Liver (tissue), 9 donors: ENCODE results near the gene CLCN1. TPM values are rescaled to one million over a fixed set of nuclear protein-coding genes. Genes with fewer than 3 reads are reported as not detected.
A peak's percentile ranks its signal among the peaks of the same experiment; 100 is the strongest.

ENCODE experiments used
- DNase-seq: peaks from one replicate; pipeline ENCODE4 v3.0.0-alpha.2; 2017; ENCODE audit warnings: low spot score
- H3K27ac ChIP-seq, 2 donors: one replicate each; pipeline ENCODE4 v1.7.0; 2013; ENCODE audit warnings: inconsistent platforms in 2 of 2, low read length in 2 of 2, control low read depth in 1 of 2, low read depth in 1 of 2, mild to moderate bottlenecking in 1 of 2
- H3K27me3 ChIP-seq, 4 donors: one replicate each; pipeline versions ENCODE4 v1.6.1 to v1.7.0; 2013; ENCODE audit warnings: low read length in 3 of 4, inconsistent platforms in 1 of 4, mild to moderate bottlenecking in 1 of 4, moderate library complexity in 1 of 4; ENCODE audit not compliant: control insufficient read depth in 4 of 4, insufficient read depth in 4 of 4
- H3K36me3 ChIP-seq, 4 donors: one replicate each; pipeline versions ENCODE4 v1.6.1 to v1.7.0; 2013; ENCODE audit warnings: low read length in 3 of 4, mild to moderate bottlenecking in 3 of 4, low read depth in 1 of 4, moderate library complexity in 1 of 4; ENCODE audit not compliant: control insufficient read depth in 4 of 4, insufficient read depth in 3 of 4
- H3K4me1 ChIP-seq, 4 donors: one replicate each; pipeline versions ENCODE4 v1.6.1 to v1.7.0; 2013; ENCODE audit warnings: low read length in 3 of 4, mild to moderate bottlenecking in 3 of 4, moderate library complexity in 1 of 4; ENCODE audit not compliant: control insufficient read depth in 4 of 4, insufficient read depth in 4 of 4
- H3K4me3 ChIP-seq, 3 donors: one replicate each; pipeline versions ENCODE4 v1.6.1 to v1.7.0; 2013; ENCODE audit warnings: low read length in 3 of 3, control low read depth in 1 of 3, low read depth in 1 of 3, mild to moderate bottlenecking in 1 of 3
- H3K9ac ChIP-seq, 2 donors: one replicate each; pipeline ENCODE4 v1.7.0; 2013; ENCODE audit warnings: low read length in 2 of 2, mild to moderate bottlenecking in 2 of 2, moderate library complexity in 2 of 2, control low read depth in 1 of 2, low read depth in 1 of 2
- H3K9me3 ChIP-seq, 4 donors: one replicate each; pipeline versions ENCODE4 v1.6.1 to v1.7.0; 2013; ENCODE audit warnings: low read length in 3 of 4; ENCODE audit not compliant: control insufficient read depth in 4 of 4
- FOXA1 ChIP-seq: IDR thresholded peaks from 2 replicates; pipeline ENCODE4 v1.6.1; 2016; ENCODE audit warnings: antibody characterized with exemption
- FOXA2 ChIP-seq: IDR thresholded peaks from 2 replicates; pipeline ENCODE4 v1.6.1; 2016; ENCODE audit warnings: antibody characterized with exemption
- HNF4A ChIP-seq, 2 donors: conservative IDR thresholded peaks; 2 replicates each; pipeline ENCODE4 v1.6.1; 2016; ENCODE audit warnings: antibody characterized with exemption in 2 of 2, mild to moderate bottlenecking in 2 of 2
- HNF4G ChIP-seq: IDR thresholded peaks from 2 replicates; pipeline ENCODE4 v1.6.1; 2016; ENCODE audit warnings: antibody characterized with exemption
- NR2F2 ChIP-seq: IDR thresholded peaks from 2 replicates; pipeline ENCODE4 v1.6.1; 2016; ENCODE audit warnings: antibody characterized with exemption
- RAD21 ChIP-seq, 2 donors: IDR thresholded peaks; 2 replicates each; pipeline ENCODE4 v1.6.1; 2016; ENCODE audit warnings: antibody characterized with exemption in 2 of 2, mild to moderate bottlenecking in 2 of 2
- RXRA ChIP-seq, 2 donors: IDR thresholded peaks; 2 replicates each; pipeline ENCODE4 v1.6.1; 2017 to 2018; ENCODE audit warnings: antibody characterized with exemption in 2 of 2, mild to moderate bottlenecking in 1 of 2
- SP1 ChIP-seq: IDR thresholded peaks from 2 replicates; pipeline ENCODE4 v1.6.1; 2018; ENCODE audit warnings: antibody characterized with exemption, mild to moderate bottlenecking
- YY1 ChIP-seq: IDR thresholded peaks from 2 replicates; pipeline ENCODE4 v1.6.1; 2016; ENCODE audit warnings: antibody characterized with exemption, mild to moderate bottlenecking
- WGBS: extraction: QIAGEN DNeasy Blood & Tissue Kit; methylation state at CpG from one replicate; pipeline ENCODE4 v1.1.7; 2013; 5-methylcytosine and 5-hydroxymethylcytosine counted together
- polyA plus RNA-seq, 2 donors: library from polyadenylated mRNA; stranded (reverse) in 1 of 2; unstranded in 1 of 2; fragments of 200-250 nt in 1 of 2; fragments of >200 nt in 1 of 2; fragmentation: Nextera tagmentation in 1 of 2; extraction: Ambion mirVana in 1 of 2; gene quantifications; one replicate each; pipeline versions ENCODE4 v1.2.1 to v1.2.3, GENCODE V29; 2013 to 2015
- total RNA-seq, 2 donors: library from RNA; depleted of rRNA; stranded (reverse); fragments of >200 nt; gene quantifications; one replicate each; pipeline ENCODE4 v1.2.3, GENCODE V29; 2014
- TF ChIP-seq, protein P1 (sequence below): IDR thresholded peaks from 2 replicates; pipeline ENCODE4 v1.6.1; 2016; ENCODE audit warnings: antibody characterized with exemption, mild to moderate bottlenecking
- TF ChIP-seq, protein P2 (sequence below): IDR thresholded peaks from 2 replicates; pipeline ENCODE4 v1.6.1; 2016; ENCODE audit warnings: antibody characterized with exemption
- TF ChIP-seq, protein P3 (sequence below): fragments of 150-350 bp; IDR thresholded peaks from 2 replicates; pipeline ENCODE4 v1.5.1; 2017; ENCODE audit warnings: improper control_type of control experiment, low read depth, low read length; ENCODE audit not compliant: missing input control
- TF ChIP-seq, protein P4 (sequence below): IDR thresholded peaks from 2 replicates; pipeline ENCODE4 v1.6.1; 2016; ENCODE audit warnings: antibody characterized with exemption
- donor health status: healthy.
- donor health status: healthy.
- donor health status: healthy.
- donor health status: healthy.
- donor health status: healthy.

Gene CLCN1
- total and polyA plus RNA-seq, 4 donors, result 0.01 to 0.08 TPM; not detected in 2

DNA sequence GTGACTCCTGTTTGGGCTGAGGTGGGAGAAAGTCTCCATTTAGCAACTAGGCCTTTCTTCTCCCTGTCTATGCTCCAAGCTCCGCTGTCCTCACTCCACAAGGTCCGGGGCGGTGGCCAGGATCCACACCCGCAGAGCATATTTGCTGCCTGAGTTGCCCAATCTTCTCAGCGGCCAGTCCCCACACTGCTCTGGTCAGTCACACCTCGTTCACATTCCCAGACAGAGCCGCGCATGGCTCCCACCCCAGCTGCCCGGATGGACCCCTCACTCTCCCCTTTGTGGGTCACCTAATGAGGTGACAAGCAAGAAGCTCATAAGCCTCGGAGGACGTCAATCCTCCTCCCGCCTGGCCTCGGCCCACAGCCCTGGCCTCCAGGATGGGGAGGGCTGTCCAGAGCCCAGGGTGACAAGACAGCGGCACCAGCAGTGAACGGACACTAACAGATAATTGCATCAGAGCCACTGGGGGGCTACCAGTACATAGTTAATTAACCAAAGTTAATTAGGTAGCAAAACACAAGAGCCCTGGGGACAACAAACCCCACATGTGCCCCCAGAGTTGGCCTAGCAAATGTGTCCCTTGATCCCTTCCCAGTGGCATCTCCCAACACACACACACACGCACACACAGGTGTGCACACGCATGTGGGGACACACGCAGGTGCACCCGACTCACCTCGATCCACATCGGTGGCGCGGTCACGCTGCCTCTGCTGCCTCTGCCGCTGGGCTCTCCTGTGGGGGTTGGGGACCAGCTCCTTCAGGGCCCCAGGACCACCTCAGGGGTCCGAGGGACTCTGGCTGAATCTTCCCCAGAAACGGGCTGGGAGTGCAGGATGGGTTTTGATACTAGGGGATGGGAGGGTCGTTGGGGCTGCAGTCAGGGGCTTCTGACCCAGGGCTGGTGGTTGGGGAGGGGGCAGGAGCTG lies 81.0 kb downstream of the CLCN1 start:
- Histone ChIP-seq H3K4me1 (peaks cover 36 to 69% (median 66%) of the 10 kb centered on the region in 4 donors), H3K9me3 (no peaks in the 10 kb centered on the region), H3K36me3 (peaks cover 0 to 25% (median 6%) of the 10 kb centered on the region in 4 donors), H3K27ac (peak overlapping the region in 1 of 2 donors; percentile 47), H3K4me3 (no peak overlapping the region), H3K9ac (no peak overlapping the region), H3K27me3 (no peaks in the 10 kb centered on the region)
- TF ChIP-seq HNF4G, result no peak
- no peak for TF ChIP-seq NR2F2
- TF ChIP-seq SP1, result peak; percentile 30
- TF ChIP-seq YY1, result no peak
- TF ChIP-seq, protein P1, sequence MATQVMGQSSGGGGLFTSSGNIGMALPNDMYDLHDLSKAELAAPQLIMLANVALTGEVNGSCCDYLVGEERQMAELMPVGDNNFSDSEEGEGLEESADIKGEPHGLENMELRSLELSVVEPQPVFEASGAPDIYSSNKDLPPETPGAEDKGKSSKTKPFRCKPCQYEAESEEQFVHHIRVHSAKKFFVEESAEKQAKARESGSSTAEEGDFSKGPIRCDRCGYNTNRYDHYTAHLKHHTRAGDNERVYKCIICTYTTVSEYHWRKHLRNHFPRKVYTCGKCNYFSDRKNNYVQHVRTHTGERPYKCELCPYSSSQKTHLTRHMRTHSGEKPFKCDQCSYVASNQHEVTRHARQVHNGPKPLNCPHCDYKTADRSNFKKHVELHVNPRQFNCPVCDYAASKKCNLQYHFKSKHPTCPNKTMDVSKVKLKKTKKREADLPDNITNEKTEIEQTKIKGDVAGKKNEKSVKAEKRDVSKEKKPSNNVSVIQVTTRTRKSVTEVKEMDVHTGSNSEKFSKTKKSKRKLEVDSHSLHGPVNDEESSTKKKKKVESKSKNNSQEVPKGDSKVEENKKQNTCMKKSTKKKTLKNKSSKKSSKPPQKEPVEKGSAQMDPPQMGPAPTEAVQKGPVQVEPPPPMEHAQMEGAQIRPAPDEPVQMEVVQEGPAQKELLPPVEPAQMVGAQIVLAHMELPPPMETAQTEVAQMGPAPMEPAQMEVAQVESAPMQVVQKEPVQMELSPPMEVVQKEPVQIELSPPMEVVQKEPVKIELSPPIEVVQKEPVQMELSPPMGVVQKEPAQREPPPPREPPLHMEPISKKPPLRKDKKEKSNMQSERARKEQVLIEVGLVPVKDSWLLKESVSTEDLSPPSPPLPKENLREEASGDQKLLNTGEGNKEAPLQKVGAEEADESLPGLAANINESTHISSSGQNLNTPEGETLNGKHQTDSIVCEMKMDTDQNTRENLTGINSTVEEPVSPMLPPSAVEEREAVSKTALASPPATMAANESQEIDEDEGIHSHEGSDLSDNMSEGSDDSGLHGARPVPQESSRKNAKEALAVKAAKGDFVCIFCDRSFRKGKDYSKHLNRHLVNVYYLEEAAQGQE, result no peak
- TF ChIP-seq FOXA1, result no peak
- TF ChIP-seq, protein P2, sequence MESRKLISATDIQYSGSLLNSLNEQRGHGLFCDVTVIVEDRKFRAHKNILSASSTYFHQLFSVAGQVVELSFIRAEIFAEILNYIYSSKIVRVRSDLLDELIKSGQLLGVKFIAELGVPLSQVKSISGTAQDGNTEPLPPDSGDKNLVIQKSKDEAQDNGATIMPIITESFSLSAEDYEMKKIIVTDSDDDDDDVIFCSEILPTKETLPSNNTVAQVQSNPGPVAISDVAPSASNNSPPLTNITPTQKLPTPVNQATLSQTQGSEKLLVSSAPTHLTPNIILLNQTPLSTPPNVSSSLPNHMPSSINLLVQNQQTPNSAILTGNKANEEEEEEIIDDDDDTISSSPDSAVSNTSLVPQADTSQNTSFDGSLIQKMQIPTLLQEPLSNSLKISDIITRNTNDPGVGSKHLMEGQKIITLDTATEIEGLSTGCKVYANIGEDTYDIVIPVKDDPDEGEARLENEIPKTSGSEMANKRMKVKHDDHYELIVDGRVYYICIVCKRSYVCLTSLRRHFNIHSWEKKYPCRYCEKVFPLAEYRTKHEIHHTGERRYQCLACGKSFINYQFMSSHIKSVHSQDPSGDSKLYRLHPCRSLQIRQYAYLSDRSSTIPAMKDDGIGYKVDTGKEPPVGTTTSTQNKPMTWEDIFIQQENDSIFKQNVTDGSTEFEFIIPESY, result no peak
- TF ChIP-seq HNF4A (conservative IDR thresholded peaks at IDR 0.05), result peak; percentile 59 to 74
- TF ChIP-seq RAD21 (IDR thresholded peaks at IDR 0.05), result no peak
- TF ChIP-seq, protein P3, sequence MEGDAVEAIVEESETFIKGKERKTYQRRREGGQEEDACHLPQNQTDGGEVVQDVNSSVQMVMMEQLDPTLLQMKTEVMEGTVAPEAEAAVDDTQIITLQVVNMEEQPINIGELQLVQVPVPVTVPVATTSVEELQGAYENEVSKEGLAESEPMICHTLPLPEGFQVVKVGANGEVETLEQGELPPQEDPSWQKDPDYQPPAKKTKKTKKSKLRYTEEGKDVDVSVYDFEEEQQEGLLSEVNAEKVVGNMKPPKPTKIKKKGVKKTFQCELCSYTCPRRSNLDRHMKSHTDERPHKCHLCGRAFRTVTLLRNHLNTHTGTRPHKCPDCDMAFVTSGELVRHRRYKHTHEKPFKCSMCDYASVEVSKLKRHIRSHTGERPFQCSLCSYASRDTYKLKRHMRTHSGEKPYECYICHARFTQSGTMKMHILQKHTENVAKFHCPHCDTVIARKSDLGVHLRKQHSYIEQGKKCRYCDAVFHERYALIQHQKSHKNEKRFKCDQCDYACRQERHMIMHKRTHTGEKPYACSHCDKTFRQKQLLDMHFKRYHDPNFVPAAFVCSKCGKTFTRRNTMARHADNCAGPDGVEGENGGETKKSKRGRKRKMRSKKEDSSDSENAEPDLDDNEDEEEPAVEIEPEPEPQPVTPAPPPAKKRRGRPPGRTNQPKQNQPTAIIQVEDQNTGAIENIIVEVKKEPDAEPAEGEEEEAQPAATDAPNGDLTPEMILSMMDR, result no peak
- TF ChIP-seq, protein P4, sequence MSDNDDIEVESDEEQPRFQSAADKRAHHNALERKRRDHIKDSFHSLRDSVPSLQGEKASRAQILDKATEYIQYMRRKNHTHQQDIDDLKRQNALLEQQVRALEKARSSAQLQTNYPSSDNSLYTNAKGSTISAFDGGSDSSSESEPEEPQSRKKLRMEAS, result no peak
- peak; percentile 65 to 83 for TF ChIP-seq RXRA (IDR thresholded peaks at IDR 0.05)
- no peak for TF ChIP-seq FOXA2
- 65% methylated on average over 28 of the region's 28 CpGs for WGBS
- no peak for DNase-seq
